ENCODE data around the gene KCNQ1. TPM values are rescaled to one million over a fixed set of nuclear protein-coding genes. Genes with fewer than 3 reads are reported as not detected.

The KCNQ1 gene
- total RNA-seq, 1 experiment from 2014 or later, result 2.3 TPM

- Mint-ChIP-seq H3K9me3 (peaks cover 3 to 10% of the 10 kb centered on the region in 2 experiments; a peak in 3 of 5 replicates), H3K27me3 (ENCODE audit: low read depth) (peaks cover 88% of the 10 kb centered on the region), H3K36me3 (ENCODE audit: insufficient read depth in 1 of 3, low read depth in 3 of 3) (no peaks in the 10 kb centered on the region), H3K27ac (no peak within 1 kb of the TSS), H3K4me3 (peak within 1 kb of the TSS; percentile 58 to 80), H3K4me1 (peaks cover 0 to 3% of the 10 kb centered on the region in 2 experiments; a peak in 2 of 4 replicates)
- no peak within 1 kb of the TSS for H3K27ac ChIP-seq (ENCODE audit: insufficient read length, low read depth, low read length)
- H3K23ac ChIP-seq (ENCODE audit: insufficient read length, low read depth, low read length), result no peak within 1 kb of the TSS
- H2BK20ac ChIP-seq (ENCODE audit: low read depth, low read length, poor library complexity, severe bottlenecking), result no peak within 1 kb of the TSS
- H2AK5ac ChIP-seq (ENCODE audit: insufficient read length, low read length), result no peak within 1 kb of the TSS
- peak; percentile 88 for DNase-seq
- TF ChIP-seq CTCF (conservative IDR thresholded peaks at IDR 0.05), result 0 out of 3 replicates have a peak, but pooled peaks have one; percentile 16
- no peaks in the 10 kb centered on the region for H4K20me1 ChIP-seq (ENCODE audit: control insufficient read depth, insufficient read depth, insufficient read length)
- H2BK15ac ChIP-seq (ENCODE audit: low read depth, low read length), result no peak within 1 kb of the TSS; the same call in 1 of the 2 replicates
- H3K23me2 ChIP-seq (ENCODE audit: insufficient read length, low read depth, low read length, poor library complexity, severe bottlenecking), result peaks cover 4% of the 10 kb centered on the region
- no peak within 1 kb of the TSS for H2AFZ ChIP-seq (ENCODE audit: low read length)
- H2BK120ac ChIP-seq (ENCODE audit: low read depth, low read length, poor library complexity, severe bottlenecking), result no peak within 1 kb of the TSS
- no peaks in the 10 kb centered on the region for H3K79me1 ChIP-seq (ENCODE audit: insufficient read depth, low read depth, low read length, poor library complexity, severe bottlenecking)
- H3K9me3 ChIP-seq (ENCODE audit: control insufficient read depth, low read depth, low read length), result no peaks in the 10 kb centered on the region
- H2BK5ac ChIP-seq (ENCODE audit: insufficient read length, low read length), result no peak within 1 kb of the TSS
- H3K79me2 ChIP-seq (ENCODE audit: insufficient read depth, low read length), result no peaks in the 10 kb centered on the region
- WGBS (ENCODE audit: extremely low coverage, insufficient read length, low lambda C conversion rate), result no CpG with 5 or more reads among the region's 64 CpGs
- H3K4ac ChIP-seq (ENCODE audit: low read depth, low read length), result no peak within 1 kb of the TSS
- H4K8ac ChIP-seq (replicated peaks; ENCODE audit: insufficient read length, low read depth, low read length), result no peak within 1 kb of the TSS
- H3K9ac ChIP-seq (ENCODE audit: extremely low read depth, insufficient read length, low read length), result no peak within 1 kb of the TSS
- no peaks in the 10 kb centered on the region for H3K4me1 ChIP-seq (ENCODE audit: insufficient read depth, low read length)
- H4K91ac ChIP-seq (ENCODE audit: insufficient read length, low read depth, low read length), result no peak within 1 kb of the TSS
- H3K4me2 ChIP-seq (ENCODE audit: insufficient read depth, insufficient read length, low read length), result peak within 1 kb of the TSS; percentile 48
- no peak within 1 kb of the TSS for H3T11ph ChIP-seq (ENCODE audit: low read length)
- peaks cover 24% of the 10 kb centered on the region; the same call in 1 of the 2 replicates for H3K27me3 ChIP-seq (ENCODE audit: insufficient read depth, low read length)
- no peak within 1 kb of the TSS for H2BK12ac ChIP-seq (ENCODE audit: insufficient read length, low read depth, low read length)
- no peak within 1 kb of the TSS for H3K18ac ChIP-seq (ENCODE audit: insufficient read length, low read depth, low read length)
- H3K14ac ChIP-seq (ENCODE audit: insufficient read depth, low read length), result no peak within 1 kb of the TSS
- H3K56ac ChIP-seq (ENCODE audit: insufficient read length, low read depth, low read length), result no peak within 1 kb of the TSS
- H4K5ac ChIP-seq (ENCODE audit: insufficient read length, low read depth, low read length), result no peak within 1 kb of the TSS
Observed at GRCh38 chr11:2443881-2444820, 657 bp upstream of the KCNQ1 start, which contains the start of gene TRPM5. TRPM5 (minus strand) TSS chr11:2444514; CDS start chr11:2423036, 21,478 bp downstream.

All from H9 (cell line).